Choroid plexus epithelial cell (primary cell): Measurements from ENCODE around the gene S100A16.

Experiments
- DNase-seq: peaks from one replicate; pipeline ENCODE4 v3.0.0-alpha.2; 2010; ENCODE audit warnings: low read depth
- H3K4me3 ChIP-seq: 2 replicates; pipeline ENCODE4 v1.5.1; 2011; ENCODE audit warnings: low read depth, mild to moderate bottlenecking, control low read depth, low read length, moderate library complexity
- CTCF ChIP-seq: conservative IDR thresholded peaks from 2 replicates; pipeline ENCODE4 v1.5.1; 2011; ENCODE audit warnings: low read depth, mild to moderate bottlenecking, control low read depth, inconsistent platforms, low read length, moderate library complexity

The S100A16 gene

GRCh38 chr1:153570874-153571273, 42.1 kb downstream of the S100A16 start:
- TF ChIP-seq CTCF, result no peak
- DNase-seq, result no peak
- H3K4me3 ChIP-seq, result no peak overlapping the region

- TF ChIP-seq CTCF, result no peak
- no peak for DNase-seq
- H3K4me3 ChIP-seq, result no peak overlapping the region
Observed at GRCh38 chr1:153569465-153569864, 43.5 kb downstream of the S100A16 start.

- H3K4me3 ChIP-seq, result peak overlapping the region; percentile 34
- peak; percentile 97 for TF ChIP-seq CTCF
- peak; percentile 87 for DNase-seq
Observed at GRCh38 chr1:153568367-153569099, 44.4 kb downstream of the S100A16 start.

GRCh38 chr1:153567621-153568366, 45.1 kb downstream of the S100A16 start:
- no peak overlapping the region for H3K4me3 ChIP-seq
- no peak for TF ChIP-seq CTCF
- DNase-seq, result no peak

- TF ChIP-seq CTCF, result no peak
- no peak overlapping the region for H3K4me3 ChIP-seq
- peak; percentile 98 for DNase-seq
Observed at GRCh38 chr1:153566414-153567371, 46.2 kb downstream of the S100A16 start.

GRCh38 chr1:153565529-153566374, 47.2 kb downstream of the S100A16 start, which contains the start of gene S100A2:
TSS of gene S100A2 (minus strand) at chr1:153565844. CDS start at chr1:153563877, 1,967 bp downstream.
- no peak within 1 kb of the TSS for H3K4me3 ChIP-seq
- DNase-seq, result peak; percentile 91
- no peak for TF ChIP-seq CTCF
